ENCODE results near the gene DIS3L2.

The DIS3L2 gene

GRCh38 chr2:231957913-231958763 is 3.4 kb upstream of the DIS3L2 start:
- DNase-seq = no peak

GRCh38 chr2:231960810-231961348 is 634 bp upstream of the DIS3L2 start:
- DNase-seq = no peak

GRCh38 chr2:231965102-231965501 is 3.6 kb downstream of the DIS3L2 start:
- DNase-seq = no peak

- no peak for DNase-seq
These were observed 5.4 kb downstream of the DIS3L2 start for GRCh38 chr2:231966886-231967285.

DNA sequence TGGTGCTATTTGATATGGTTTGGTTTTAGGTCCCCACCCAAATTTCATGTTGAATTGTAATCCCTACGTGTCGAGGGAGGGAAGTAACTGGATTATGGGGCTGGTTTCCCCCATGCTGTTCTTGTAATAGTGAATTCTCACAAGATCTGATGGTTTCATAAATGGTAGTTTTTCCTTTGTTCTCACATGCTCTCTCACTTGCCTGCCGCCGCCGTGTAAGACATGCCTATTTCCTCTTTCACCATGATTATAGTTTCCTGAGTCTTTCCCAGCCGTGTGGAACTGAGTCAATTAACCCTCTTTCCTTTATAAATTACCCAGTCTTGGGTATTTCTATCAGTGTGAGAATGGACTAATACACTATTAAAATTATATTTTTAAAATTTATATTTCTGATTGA is 7.3 kb downstream of the DIS3L2 start:
- DNase-seq = no peak

DNA sequence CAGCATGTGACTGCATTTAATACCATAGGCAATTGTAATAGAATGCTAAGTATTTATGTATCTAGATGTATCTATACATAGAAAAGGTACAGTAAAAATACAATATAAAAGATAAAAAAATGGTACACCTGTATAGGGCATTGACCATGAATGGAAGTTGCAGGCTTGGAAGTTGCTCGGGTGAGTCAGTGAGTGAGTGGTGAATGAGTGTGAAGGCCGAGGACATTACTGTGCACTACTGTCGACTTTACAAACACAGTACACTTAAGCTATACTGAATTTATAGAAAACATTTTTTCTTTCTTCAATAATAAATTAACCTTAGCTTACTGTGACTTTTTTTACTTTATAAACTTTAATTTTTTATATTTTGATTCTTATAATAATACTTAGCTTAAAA is 8.9 kb downstream of the DIS3L2 start:
- DNase-seq = no peak

- DNase-seq = no peak
These were observed 13.5 kb downstream of the DIS3L2 start for GRCh38 chr2:231975001-231975400.

GRCh38 chr2:231977430-231977829 is 15.9 kb downstream of the DIS3L2 start:
- DNase-seq = no peak

GRCh38 chr2:231984992-231985391 is 23.5 kb downstream of the DIS3L2 start:
- no peak for DNase-seq

DNA sequence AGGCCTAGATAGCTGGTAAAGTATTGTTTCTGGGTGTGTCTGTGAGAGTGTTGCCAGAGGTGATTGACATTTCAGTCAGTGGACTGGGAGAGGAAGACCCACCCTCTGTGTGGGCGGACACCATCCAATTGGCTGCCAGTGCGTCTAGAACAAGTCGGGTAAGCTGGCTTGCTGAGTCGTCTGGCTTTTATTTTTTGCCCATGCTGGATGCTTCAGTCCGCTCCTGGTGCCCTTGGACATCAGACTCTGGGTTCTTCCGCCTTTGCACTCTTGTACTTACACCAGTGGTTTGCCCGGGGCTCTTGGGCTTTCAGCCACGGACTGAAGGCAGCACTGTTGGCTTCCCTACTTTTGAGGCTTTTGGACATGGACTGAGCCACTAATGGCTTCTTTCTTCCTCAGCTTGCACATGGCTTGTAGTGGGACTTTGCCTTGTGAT is 24.3 kb downstream of the DIS3L2 start:
- DNase-seq = no peak

GRCh38 chr2:231987124-231987727 is 25.7 kb downstream of the DIS3L2 start:
- no peak for DNase-seq

DNA sequence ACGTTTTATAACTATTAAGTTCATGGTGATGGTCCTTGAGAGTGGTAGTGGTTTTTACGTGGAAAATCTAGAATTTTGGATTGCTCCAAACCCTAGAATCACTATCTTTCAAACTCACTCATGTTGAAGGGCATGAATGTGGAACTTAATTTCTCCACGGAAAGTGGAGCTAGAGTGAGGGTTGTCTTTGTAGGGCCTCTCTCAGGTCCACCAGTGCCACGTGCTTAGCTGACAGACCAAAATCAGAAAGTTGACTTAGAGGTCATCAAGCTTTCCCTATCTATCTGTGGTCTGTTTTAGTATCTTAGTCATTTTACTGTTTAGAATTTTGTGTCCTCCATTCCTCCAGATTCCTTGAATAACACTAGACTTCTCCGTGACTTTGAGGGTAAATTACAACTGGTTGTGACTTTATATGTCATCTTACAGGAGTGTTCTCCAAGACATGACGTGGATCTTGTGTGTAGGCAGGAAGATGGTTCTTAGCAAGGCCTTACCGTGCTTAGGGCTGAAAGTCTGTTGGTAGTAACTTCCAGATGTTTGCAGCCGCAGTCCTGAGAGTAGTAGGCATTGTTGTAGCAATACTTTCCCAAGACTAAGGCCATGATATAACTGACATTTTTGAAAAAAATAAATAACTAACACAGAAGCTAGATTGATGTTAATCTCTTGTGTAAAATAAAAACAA is 26.8 kb downstream of the DIS3L2 start:
- no peak for DNase-seq

DNA sequence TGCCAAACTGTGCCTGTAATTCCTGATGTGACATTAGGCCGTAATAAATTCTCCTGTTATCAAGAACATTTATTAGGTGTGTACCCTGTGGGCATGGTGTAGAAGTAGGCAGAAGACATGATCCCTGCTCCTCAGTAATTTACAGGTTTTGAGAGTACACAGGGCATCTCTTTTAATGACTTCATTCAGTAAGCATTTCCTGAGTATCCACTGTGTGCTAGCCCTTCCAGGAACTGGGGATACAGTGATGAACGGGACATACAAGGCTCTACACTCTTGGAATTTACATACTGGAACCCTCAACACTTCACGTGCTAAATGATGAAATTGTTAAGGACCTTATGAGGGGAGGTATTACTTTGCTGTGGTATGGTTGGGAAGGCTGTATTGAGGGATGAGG is 30.2 kb downstream of the DIS3L2 start:
- no peak for DNase-seq

GRCh38 chr2:231992888-231993287 is 31.4 kb downstream of the DIS3L2 start:
- no peak for DNase-seq

- DNase-seq = no peak
These were observed 35.5 kb downstream of the DIS3L2 start for GRCh38 chr2:231996797-231997540.

- DNase-seq = no peak
These were observed 36.5 kb downstream of the DIS3L2 start for GRCh38 chr2:231998046-231998445.

GRCh38 chr2:232000439-232000838 is 38.9 kb downstream of the DIS3L2 start:
- DNase-seq = no peak

DNA sequence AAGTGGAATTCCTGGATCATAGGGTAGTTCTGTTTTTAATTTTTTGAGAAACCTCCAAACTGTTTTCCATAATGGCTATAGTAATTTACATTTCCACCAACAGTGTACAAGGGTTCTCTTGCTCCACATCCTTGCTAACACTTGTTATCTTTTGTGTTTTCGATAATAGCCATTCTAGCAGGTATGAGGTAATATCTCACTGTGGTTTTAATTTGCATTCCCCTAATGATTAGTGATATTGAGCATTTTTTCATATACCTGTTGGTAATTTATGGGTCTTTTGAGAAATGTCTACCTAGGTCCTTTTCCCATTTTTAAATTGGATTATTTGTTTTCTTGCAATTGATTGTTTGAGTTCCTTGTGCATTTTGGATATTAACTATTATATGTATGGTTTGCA is 39.6 kb downstream of the DIS3L2 start:
- DNase-seq = no peak

DNA sequence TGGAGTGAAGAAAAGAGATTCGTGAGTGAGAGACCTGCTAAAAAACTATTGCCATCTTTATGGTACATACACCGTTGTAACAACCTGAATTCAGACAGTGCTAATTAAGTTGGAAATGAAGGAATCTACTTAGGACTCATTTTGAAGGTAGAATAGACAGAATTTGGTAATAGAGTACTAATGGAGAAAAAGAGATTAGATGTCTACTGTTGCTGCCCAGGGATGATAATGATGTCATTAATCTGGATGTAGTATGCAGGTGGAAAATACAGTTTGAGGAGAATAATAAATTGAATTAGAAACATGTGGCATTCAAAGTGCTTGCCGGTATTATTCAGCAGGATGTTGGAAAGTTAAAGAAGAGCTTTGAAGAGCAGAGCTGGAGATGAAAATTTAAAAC is 44.7 kb downstream of the DIS3L2 start:
- no peak for DNase-seq

DNA sequence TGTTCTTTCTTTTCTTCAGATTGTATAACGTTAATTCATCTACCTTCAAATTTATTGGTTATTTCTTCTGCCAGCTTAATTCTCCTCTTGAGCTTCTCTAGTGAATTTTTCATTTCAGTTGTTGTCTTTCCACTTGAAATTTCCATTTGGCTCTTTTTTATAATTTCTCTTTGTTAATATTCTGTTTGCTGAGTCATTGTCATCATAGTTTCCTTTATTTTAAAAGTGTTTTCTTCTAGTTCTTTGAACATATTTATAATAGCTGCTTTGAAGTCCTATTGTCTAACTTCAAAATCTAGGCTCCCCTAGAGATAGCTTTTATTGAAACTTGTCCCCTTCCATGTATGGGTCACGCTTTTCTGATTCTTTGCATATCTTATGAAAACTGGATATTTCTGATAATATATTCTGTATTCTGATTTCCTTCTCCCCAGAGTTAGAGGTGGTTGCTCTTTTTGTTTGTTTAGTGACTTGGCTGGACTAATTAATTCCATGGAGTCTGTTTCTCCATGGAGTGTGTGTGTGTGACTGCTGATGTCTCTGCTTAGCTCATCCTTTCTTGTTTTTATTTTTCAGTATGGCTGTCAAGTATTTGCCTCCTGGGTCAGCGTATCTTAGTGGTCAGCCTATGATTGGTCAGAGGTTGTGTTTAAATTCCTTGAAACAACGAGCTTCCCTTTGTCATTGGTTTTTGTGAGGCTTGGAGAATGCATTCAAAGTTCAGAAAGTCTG is 47.6 kb downstream of the DIS3L2 start:
- no peak for DNase-seq

DNA sequence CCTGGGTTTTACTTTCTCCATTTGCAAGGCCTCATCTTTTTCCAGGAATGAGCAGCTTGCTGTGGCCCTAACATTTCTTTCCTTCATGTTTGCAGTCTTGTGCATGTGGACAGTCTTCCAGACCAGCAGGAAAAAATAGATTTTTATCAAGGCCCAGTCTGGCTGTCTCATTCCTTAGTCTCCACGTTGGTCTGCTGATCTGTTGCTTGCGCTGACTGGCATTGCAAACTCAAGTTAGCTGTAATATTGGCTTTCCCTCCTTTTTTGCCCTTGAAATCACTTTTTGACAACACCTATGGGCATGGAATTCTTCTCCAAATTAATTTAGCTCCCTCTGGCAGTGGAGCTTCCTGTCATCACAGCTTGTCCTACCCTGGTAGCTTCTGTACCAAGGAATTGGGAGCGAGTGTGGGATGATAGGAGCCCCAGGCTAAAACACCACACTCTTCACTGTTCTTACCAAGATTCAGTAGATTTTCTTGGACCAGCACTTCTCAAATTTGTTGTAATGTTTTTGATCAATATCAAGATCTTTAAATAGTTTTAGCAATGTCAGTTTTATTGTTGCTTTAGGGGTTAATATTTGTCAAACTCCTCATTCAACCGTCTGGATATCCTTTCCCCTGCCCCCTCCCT is 48.2 kb downstream of the DIS3L2 start:
- no peak for DNase-seq
